Fibroblast of lung (primary cell): ENCODE results near the gene GSTM5. TPM values are rescaled to one million over a fixed set of nuclear protein-coding genes. Genes with fewer than 3 reads are reported as not detected.

Source experiments
- polyA plus RNA-seq, 2 donors: library from polyadenylated mRNA; depleted of rRNA in 1 of 2; stranded (reverse) in 1 of 2; unstranded in 1 of 2; fragments of >200 nt; gene quantifications; 2 replicates each; pipeline ENCODE4 v1.2.1, GENCODE V29; 2011 to 2012; ENCODE audit warnings: missing spikeins in 1 of 2
- total RNA-seq: library from RNA; depleted of rRNA; stranded (reverse); fragments of >200 nt; gene quantifications from 2 replicates; pipeline ENCODE4 v1.2.1, GENCODE V29; 2014

Gene GSTM5
- total and polyA plus RNA-seq, 2 donors (not counting 1 experiment from before 2014, with no cell fraction given), result 6.1 to 21.6 TPM

Other genes starting within 250 kb of the GSTM5 start
- gene SYPL2, start 245.7 kb upstream of the GSTM5 start, total RNA-seq, result 0.26 and 1.7 TPM in 2 replicates
- gene SYPL2, start 245.7 kb upstream of the GSTM5 start, polyA plus RNA-seq, result 1.8 and 1.9 TPM in 2 replicates
- 1.5 and 2.0 TPM in 2 replicates for gene ATXN7L2, start 228.3 kb upstream of the GSTM5 start, total RNA-seq
- gene ATXN7L2, start 228.3 kb upstream of the GSTM5 start, polyA plus RNA-seq, result 0.86 and 1.6 TPM in 2 replicates
- 5.1 and 6.6 TPM in 2 replicates for gene CYB561D1, start 218.2 kb upstream of the GSTM5 start, total RNA-seq
- gene CYB561D1, start 218.2 kb upstream of the GSTM5 start, polyA plus RNA-seq, result 4.7 and 5.1 TPM in 2 replicates
- 1.8 and 2.5 TPM in 2 replicates for gene AMIGO1, start 202.5 kb upstream of the GSTM5 start, total RNA-seq
- 0.40 and 0.57 TPM in 2 replicates for gene AMIGO1, start 202.5 kb upstream of the GSTM5 start, polyA plus RNA-seq
- 0.26 TPM in 1 of 2 replicates, not detected in the other for gene GPR61, start 172.4 kb upstream of the GSTM5 start, total RNA-seq
- gene GPR61, start 172.4 kb upstream of the GSTM5 start, polyA plus RNA-seq, result 0.01 TPM in 1 of 2 replicates, not detected in the other
- gene GNAI3, start 163.6 kb upstream of the GSTM5 start, total RNA-seq, result 10.3 and 11.4 TPM in 2 replicates
- gene GNAI3, start 163.6 kb upstream of the GSTM5 start, polyA plus RNA-seq, result 12.9 and 14.4 TPM in 2 replicates
- gene GNAT2, start 92.6 kb upstream of the GSTM5 start, total RNA-seq, result under 0.01 and 0.17 TPM in 2 replicates
- gene GNAT2, start 92.6 kb upstream of the GSTM5 start, polyA plus RNA-seq, result 0.22 and 0.35 TPM in 2 replicates
- 40.6 and 51.9 TPM in 2 replicates for gene AMPD2, start 92.4 kb upstream of the GSTM5 start, total RNA-seq
- 23.0 and 31.1 TPM in 2 replicates for gene AMPD2, start 92.4 kb upstream of the GSTM5 start, polyA plus RNA-seq
- 10.5 and 17.7 TPM in 2 replicates for gene GSTM4, start 56.2 kb upstream of the GSTM5 start, total RNA-seq
- gene GSTM4, start 56.2 kb upstream of the GSTM5 start, polyA plus RNA-seq, result 30.5 and 30.8 TPM in 2 replicates
- gene GSTM2, start 44.2 kb upstream of the GSTM5 start, total RNA-seq, result 21.1 and 28.2 TPM in 2 replicates
- 67.7 and 71.1 TPM in 2 replicates for gene GSTM2, start 44.2 kb upstream of the GSTM5 start, polyA plus RNA-seq
- 14.4 TPM in 1 of 2 replicates, not detected in the other for gene GSTM1, start 24.4 kb upstream of the GSTM5 start, total RNA-seq
- 0.55 and 38.0 TPM in 2 replicates for gene GSTM1, start 24.4 kb upstream of the GSTM5 start, polyA plus RNA-seq
- 37.0 and 51.4 TPM in 2 replicates for gene GSTM3, start 28.8 kb downstream of the GSTM5 start, total RNA-seq
- 90.0 and 207 TPM in 2 replicates for gene GSTM3, start 28.8 kb downstream of the GSTM5 start, polyA plus RNA-seq
- not detected in 2 replicates for gene EPS8L3, start 51.7 kb downstream of the GSTM5 start, total RNA-seq
- not detected in 2 replicates for gene EPS8L3, start 51.7 kb downstream of the GSTM5 start, polyA plus RNA-seq
- 29.0 and 48.9 TPM in 2 replicates for gene CSF1, start 198.6 kb downstream of the GSTM5 start, total RNA-seq
- gene CSF1, start 198.6 kb downstream of the GSTM5 start, polyA plus RNA-seq, result 28.6 and 40.4 TPM in 2 replicates